ENCODE data around the gene PDE3A. TPM values are rescaled to one million over a fixed set of nuclear protein-coding genes. Genes with fewer than 3 reads are reported as not detected.

The PDE3A gene
- total RNA-seq, 1 donor from 2014 or later = 27.9 TPM

DNA sequence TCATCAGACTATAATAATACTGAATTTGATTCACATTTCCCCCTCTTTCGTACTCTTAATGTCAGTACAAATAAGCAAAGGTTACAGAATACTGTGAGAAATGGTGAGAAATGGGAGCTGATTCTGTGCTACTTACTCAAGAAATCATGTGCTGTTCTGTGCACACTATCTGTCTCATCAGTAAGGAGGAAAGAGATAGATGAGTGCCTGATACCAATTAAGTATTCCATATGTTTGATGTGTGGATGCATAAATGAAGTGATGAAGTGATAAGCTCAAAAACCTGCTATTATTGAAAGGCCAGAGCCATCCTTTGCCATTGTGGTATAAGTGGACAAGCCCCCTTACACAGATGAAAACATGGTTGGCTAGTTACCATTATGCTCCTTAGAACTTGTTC is 127.7 kb downstream of the PDE3A start:
- peaks cover 47% of the 10 kb centered on the region for H3K4me1 Mint-ChIP-seq (ENCODE audit: low read depth)
- TF ChIP-seq, protein P1, sequence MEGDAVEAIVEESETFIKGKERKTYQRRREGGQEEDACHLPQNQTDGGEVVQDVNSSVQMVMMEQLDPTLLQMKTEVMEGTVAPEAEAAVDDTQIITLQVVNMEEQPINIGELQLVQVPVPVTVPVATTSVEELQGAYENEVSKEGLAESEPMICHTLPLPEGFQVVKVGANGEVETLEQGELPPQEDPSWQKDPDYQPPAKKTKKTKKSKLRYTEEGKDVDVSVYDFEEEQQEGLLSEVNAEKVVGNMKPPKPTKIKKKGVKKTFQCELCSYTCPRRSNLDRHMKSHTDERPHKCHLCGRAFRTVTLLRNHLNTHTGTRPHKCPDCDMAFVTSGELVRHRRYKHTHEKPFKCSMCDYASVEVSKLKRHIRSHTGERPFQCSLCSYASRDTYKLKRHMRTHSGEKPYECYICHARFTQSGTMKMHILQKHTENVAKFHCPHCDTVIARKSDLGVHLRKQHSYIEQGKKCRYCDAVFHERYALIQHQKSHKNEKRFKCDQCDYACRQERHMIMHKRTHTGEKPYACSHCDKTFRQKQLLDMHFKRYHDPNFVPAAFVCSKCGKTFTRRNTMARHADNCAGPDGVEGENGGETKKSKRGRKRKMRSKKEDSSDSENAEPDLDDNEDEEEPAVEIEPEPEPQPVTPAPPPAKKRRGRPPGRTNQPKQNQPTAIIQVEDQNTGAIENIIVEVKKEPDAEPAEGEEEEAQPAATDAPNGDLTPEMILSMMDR (IDR thresholded peaks at IDR 0.05) = no peak
- no peaks in the 10 kb centered on the region for H3K27me3 Mint-ChIP-seq (ENCODE audit: low read depth)
- DNase-seq (ENCODE audit: low spot score) = no peak
- H3K4me3 Mint-ChIP-seq (ENCODE audit: unreplicated experiment) = no peak overlapping the region
- peaks cover 1% of the 10 kb centered on the region for H3K36me3 Mint-ChIP-seq (ENCODE audit: low read depth)
- H3K27ac Mint-ChIP-seq (ENCODE audit: unreplicated experiment) = no peak overlapping the region
- H3K9me3 Mint-ChIP-seq (ENCODE audit: low read depth) = peaks cover 4% of the 10 kb centered on the region

- Mint-ChIP-seq H3K4me1 (ENCODE audit: low read depth) (peaks cover 33% of the 10 kb centered on the region), H3K4me3 (ENCODE audit: unreplicated experiment) (no peak overlapping the region), H3K36me3 (ENCODE audit: low read depth) (peaks cover 1% of the 10 kb centered on the region), H3K27ac (ENCODE audit: unreplicated experiment) (no peak overlapping the region), H3K27me3 (ENCODE audit: low read depth) (no peaks in the 10 kb centered on the region), H3K9me3 (ENCODE audit: low read depth) (no peaks in the 10 kb centered on the region)
- TF ChIP-seq, protein P1 (IDR thresholded peaks at IDR 0.05) = no peak
- no peak for DNase-seq (ENCODE audit: low spot score)
Measured at GRCh38 chr12:20497707-20498106, 129.4 kb downstream of the PDE3A start.

DNA sequence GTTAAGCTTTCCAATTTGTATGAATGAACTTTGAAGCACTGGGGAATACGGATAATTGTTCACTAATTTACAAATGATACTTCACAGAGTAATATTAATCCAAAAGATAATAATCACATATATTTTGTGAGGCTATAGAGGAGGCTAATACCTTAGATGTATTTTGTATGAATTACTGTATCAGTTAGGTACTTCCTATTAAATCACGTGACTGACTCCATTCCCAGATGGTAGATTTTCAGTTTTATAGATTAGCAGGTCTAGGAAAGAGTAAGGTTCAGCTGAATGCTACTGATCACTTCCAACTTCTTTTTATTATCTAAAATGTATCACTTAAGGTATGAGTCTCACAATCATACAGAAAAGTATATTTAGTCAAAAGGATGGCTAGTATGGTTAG is 133.6 kb downstream of the PDE3A start:
- Mint-ChIP-seq H3K36me3 (ENCODE audit: low read depth) (peaks cover 1% of the 10 kb centered on the region), H3K4me1 (ENCODE audit: low read depth) (peaks cover 10% of the 10 kb centered on the region), H3K4me3 (ENCODE audit: unreplicated experiment) (no peak overlapping the region), H3K27ac (ENCODE audit: unreplicated experiment) (no peak overlapping the region), H3K9me3 (ENCODE audit: low read depth) (no peaks in the 10 kb centered on the region), H3K27me3 (ENCODE audit: low read depth) (no peaks in the 10 kb centered on the region)
- DNase-seq (ENCODE audit: low spot score) = no peak
- TF ChIP-seq, protein P1 (IDR thresholded peaks at IDR 0.05) = no peak

DNA sequence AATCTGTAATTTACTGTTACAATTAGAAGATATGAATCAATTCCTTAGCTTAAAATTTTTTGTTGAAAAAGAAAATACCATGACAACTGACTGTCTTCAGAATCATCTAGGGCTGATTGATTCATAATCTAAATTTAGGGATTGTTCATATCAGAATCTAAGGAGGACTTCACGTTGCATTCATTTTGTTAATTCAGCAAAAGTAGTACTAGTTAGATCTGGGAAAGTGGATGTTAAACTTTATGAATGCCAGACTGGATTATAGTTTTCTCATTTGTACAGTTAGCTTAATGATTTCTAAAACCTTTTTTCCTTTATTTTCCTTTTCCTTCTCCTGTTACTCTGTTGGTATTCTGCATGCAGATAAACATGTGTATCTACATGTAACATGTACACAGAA is 135.5 kb downstream of the PDE3A start:
- Mint-ChIP-seq H3K9me3 (ENCODE audit: low read depth) (no peaks in the 10 kb centered on the region), H3K27ac (ENCODE audit: unreplicated experiment) (no peak overlapping the region), H3K27me3 (ENCODE audit: low read depth) (no peaks in the 10 kb centered on the region), H3K36me3 (ENCODE audit: low read depth) (no peaks in the 10 kb centered on the region), H3K4me1 (ENCODE audit: low read depth) (peaks cover 24% of the 10 kb centered on the region), H3K4me3 (ENCODE audit: unreplicated experiment) (no peak overlapping the region)
- TF ChIP-seq, protein P1 (IDR thresholded peaks at IDR 0.05) = no peak
- no peak for DNase-seq (ENCODE audit: low spot score)

- no peaks in the 10 kb centered on the region for H3K36me3 Mint-ChIP-seq (ENCODE audit: low read depth)
- no peak overlapping the region for H3K27ac Mint-ChIP-seq (ENCODE audit: unreplicated experiment)
- TF ChIP-seq, protein P1 (IDR thresholded peaks at IDR 0.05) = no peak
- H3K9me3 Mint-ChIP-seq (ENCODE audit: low read depth) = no peaks in the 10 kb centered on the region
- peaks cover 24% of the 10 kb centered on the region for H3K4me1 Mint-ChIP-seq (ENCODE audit: low read depth)
- no peak for DNase-seq (ENCODE audit: low spot score)
- H3K4me3 Mint-ChIP-seq (ENCODE audit: unreplicated experiment) = no peak overlapping the region
- no peaks in the 10 kb centered on the region for H3K27me3 Mint-ChIP-seq (ENCODE audit: low read depth)
Measured at GRCh38 chr12:20505056-20505455, 136.7 kb downstream of the PDE3A start.
